C1 segment of cervical spinal cord (tissue), 14 donors: ENCODE measurements around the gene METTL1.
"Not testable (repeated sequence)": the region's sequence is repeated elsewhere in the genome, so short reads cannot be mapped to it uniquely, and the experiment has no call there.

Source experiments
- DNase-seq, 14 donors: peaks; one replicate each; lab custom pipeline; 2025; lab: John Stamatoyannopoulos, UW

The METTL1 gene

GRCh38 chr12:57797933-57798332, 26.0 kb upstream of the METTL1 start:
- DNase-seq, result no peak

- DNase-seq, result no peak
These were observed 25.1 kb upstream of the METTL1 start for GRCh38 chr12:57796996-57797395.

- no peak for DNase-seq
These were observed 23.4 kb upstream of the METTL1 start for GRCh38 chr12:57795354-57795753.

GRCh38 chr12:57793920-57794319, 22.0 kb upstream of the METTL1 start:
- no peak for DNase-seq

GRCh38 chr12:57783861-57784260, 12.0 kb upstream of the METTL1 start:
- no peak for DNase-seq

GRCh38 chr12:57783466-57783801, 11.5 kb upstream of the METTL1 start:
- DNase-seq, result no peak

GRCh38 chr12:57782608-57783465, 10.9 kb upstream of the METTL1 start, which contains the start of gene TSFM:
Gene TSFM (plus strand): TSS chr12:57782787. CDS start chr12:57782802, 15 bp downstream.
- peak; percentile 74 to 95 (median 89) for DNase-seq

- no peak for DNase-seq
These were observed 10.3 kb upstream of the METTL1 start for GRCh38 chr12:57782243-57782607.

GRCh38 chr12:57781801-57782200, 9.9 kb upstream of the METTL1 start:
- DNase-seq, result no peak

GRCh38 chr12:57781244-57781643, 9.3 kb upstream of the METTL1 start:
- no peak for DNase-seq

GRCh38 chr12:57780284-57780897, 8.5 kb upstream of the METTL1 start:
- DNase-seq, result no peak

- peak in 1 of 14 donors; percentile 19 for DNase-seq
These were observed 7.8 kb upstream of the METTL1 start for GRCh38 chr12:57779736-57780135.

GRCh38 chr12:57777911-57778310, 6.0 kb upstream of the METTL1 start:
- DNase-seq, result no peak

GRCh38 chr12:57777367-57777766, 5.5 kb upstream of the METTL1 start:
- no peak for DNase-seq

- DNase-seq, result no peak
These were observed 4.3 kb upstream of the METTL1 start for GRCh38 chr12:57776247-57776587.

GRCh38 chr12:57775563-57776246, 3.8 kb upstream of the METTL1 start:
- DNase-seq, result no peak

- no peak for DNase-seq
These were observed 3.1 kb upstream of the METTL1 start for GRCh38 chr12:57775044-57775443.

- DNase-seq, result not testable (repeated sequence)
These were observed 2.7 kb upstream of the METTL1 start for GRCh38 chr12:57774634-57775033.

GRCh38 chr12:57772429-57773322, 771 bp upstream of the METTL1 start, which contains the start of gene EEF1AKMT3:
Gene EEF1AKMT3 (plus strand): TSS chr12:57772614. CDS start chr12:57772725, 111 bp downstream.
- DNase-seq, result peak in 6 of 14 donors; percentile 52 to 69 (median 60)

GRCh38 chr12:57771236-57771872, 551 bp downstream of the METTL1 start:
- DNase-seq, result no peak

- DNase-seq, result no peak
These were observed 1.2 kb downstream of the METTL1 start for GRCh38 chr12:57770734-57771133.
